ENCODE measurements around the gene DUS2. TPM values are rescaled to one million over a fixed set of nuclear protein-coding genes. Genes with fewer than 3 reads are reported as not detected.

Gene DUS2
- total RNA-seq, 1 experiment from 2014 or later: 19.9 TPM

GRCh38 chr16:68083239-68083781 lies 60.2 kb downstream of the DUS2 start:
- intact Hi-C loops (cut with micrococcal nuclease): no loop called here

GRCh38 chr16:68083861-68084503 lies 60.9 kb downstream of the DUS2 start:
- Histone ChIP-seq H3K36me3 (ENCODE audit: low read depth, low read length) (no peaks in the 10 kb centered on the region), H3K27ac (ENCODE audit: low read length) (no peak overlapping the region), H3K27me3 (ENCODE audit: low read length) (no peaks in the 10 kb centered on the region), H3K4me1 (ENCODE audit: insufficient read depth, low read length) (0 out of 2 replicates have a peak, but pooled peaks cover 9% of the 10 kb centered on the region), H3K4me2 (ENCODE audit: low read length) (no peak overlapping the region), H3K9me3 (ENCODE audit: low read length) (no peaks in the 10 kb centered on the region), H4K20me1 (ENCODE audit: low read length) (0 out of 2 replicates have a peak, but pooled peaks cover 8% of the 10 kb centered on the region), H3F3A (ENCODE audit: low read length, unreplicated experiment) (no peaks in the 10 kb centered on the region), H2AFZ (ENCODE audit: low read length) (no peak overlapping the region), H3K4me3 (ENCODE audit: low read length) (no peak overlapping the region), H3K79me2 (ENCODE audit: low read length) (peaks cover 33% of the 10 kb centered on the region), H3K9me2 (replicated peaks; ENCODE audit: low read length) (no peaks in the 10 kb centered on the region), H3K9ac (ENCODE audit: low read length) (no peak overlapping the region)
- DNase-seq (no peak), ATAC-seq (no peak)
- ChIA-PET POLR2A (ENCODE audit: unreplicated experiment) (no interaction called here), CTCF (no interaction called here)
- TF ChIP-seq EZH2 (IDR thresholded peaks at IDR 0.05; ENCODE audit: low read length, unreplicated experiment) (no peak), EZH2phosphoT487 (IDR thresholded peaks at IDR 0.05; ENCODE audit: borderline replicate concordance, low read length) (no peak)
- TF ChIP-seq, protein P1, sequence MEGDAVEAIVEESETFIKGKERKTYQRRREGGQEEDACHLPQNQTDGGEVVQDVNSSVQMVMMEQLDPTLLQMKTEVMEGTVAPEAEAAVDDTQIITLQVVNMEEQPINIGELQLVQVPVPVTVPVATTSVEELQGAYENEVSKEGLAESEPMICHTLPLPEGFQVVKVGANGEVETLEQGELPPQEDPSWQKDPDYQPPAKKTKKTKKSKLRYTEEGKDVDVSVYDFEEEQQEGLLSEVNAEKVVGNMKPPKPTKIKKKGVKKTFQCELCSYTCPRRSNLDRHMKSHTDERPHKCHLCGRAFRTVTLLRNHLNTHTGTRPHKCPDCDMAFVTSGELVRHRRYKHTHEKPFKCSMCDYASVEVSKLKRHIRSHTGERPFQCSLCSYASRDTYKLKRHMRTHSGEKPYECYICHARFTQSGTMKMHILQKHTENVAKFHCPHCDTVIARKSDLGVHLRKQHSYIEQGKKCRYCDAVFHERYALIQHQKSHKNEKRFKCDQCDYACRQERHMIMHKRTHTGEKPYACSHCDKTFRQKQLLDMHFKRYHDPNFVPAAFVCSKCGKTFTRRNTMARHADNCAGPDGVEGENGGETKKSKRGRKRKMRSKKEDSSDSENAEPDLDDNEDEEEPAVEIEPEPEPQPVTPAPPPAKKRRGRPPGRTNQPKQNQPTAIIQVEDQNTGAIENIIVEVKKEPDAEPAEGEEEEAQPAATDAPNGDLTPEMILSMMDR (conservative IDR thresholded peaks at IDR 0.05; ENCODE audit: low read depth, low read length): no peak
- intact Hi-C loops (cut with micrococcal nuclease): no loop called here
- no TSS peak for BruUV-seq (replicated peaks)

More at GRCh38 chr16:68083239-68083781, 60.2 kb downstream of the DUS2 start:
- TF ChIP-seq, protein P1 (conservative IDR thresholded peaks at IDR 0.05; ENCODE audit: low read depth, low read length): no peak
- TF ChIP-seq EZH2phosphoT487 (IDR thresholded peaks at IDR 0.05; ENCODE audit: borderline replicate concordance, low read length) (no peak), EZH2 (IDR thresholded peaks at IDR 0.05; ENCODE audit: low read length, unreplicated experiment) (no peak)
- ATAC-seq (no peak), DNase-seq (no peak)
- no peak overlapping the region for H3K4me2 ChIP-seq (ENCODE audit: low read length)
- no peaks in the 10 kb centered on the region for H3K9me2 ChIP-seq (replicated peaks; ENCODE audit: low read length)
- CTCF ChIA-PET: no interaction called here
- H3K4me1 ChIP-seq (ENCODE audit: insufficient read depth, low read length): 0 out of 2 replicates have a peak, but pooled peaks cover 9% of the 10 kb centered on the region
- no peaks in the 10 kb centered on the region for H3K9me3 ChIP-seq (ENCODE audit: low read length)
- H3K27me3 ChIP-seq (ENCODE audit: low read length): no peaks in the 10 kb centered on the region
- H3K4me3 ChIP-seq (ENCODE audit: low read length): no peak overlapping the region
- BruUV-seq (replicated peaks): no TSS peak
- H3F3A ChIP-seq (ENCODE audit: low read length, unreplicated experiment): no peaks in the 10 kb centered on the region
- no peak overlapping the region for H3K9ac ChIP-seq (ENCODE audit: low read length)
- POLR2A ChIA-PET (ENCODE audit: unreplicated experiment): no interaction called here
- H4K20me1 ChIP-seq (ENCODE audit: low read length): 0 out of 2 replicates have a peak, but pooled peaks cover 8% of the 10 kb centered on the region
- no peak overlapping the region for H3K27ac ChIP-seq (ENCODE audit: low read length)
- H2AFZ ChIP-seq (ENCODE audit: low read length): no peak overlapping the region
- no peaks in the 10 kb centered on the region for H3K36me3 ChIP-seq (ENCODE audit: low read depth, low read length)
- peaks cover 26% of the 10 kb centered on the region for H3K79me2 ChIP-seq (ENCODE audit: low read length)
